Raji (cell line): Measurements from ENCODE around the gene SLC13A1.

Experiments
- POLR2A ChIP-seq: IDR thresholded peaks from 2 replicates; pipeline ENCODE4 v1.6.1; 2011; ENCODE audit warnings: low read depth, low read length, control low read depth; ENCODE audit not compliant: insufficient read depth

The SLC13A1 gene

DNA sequence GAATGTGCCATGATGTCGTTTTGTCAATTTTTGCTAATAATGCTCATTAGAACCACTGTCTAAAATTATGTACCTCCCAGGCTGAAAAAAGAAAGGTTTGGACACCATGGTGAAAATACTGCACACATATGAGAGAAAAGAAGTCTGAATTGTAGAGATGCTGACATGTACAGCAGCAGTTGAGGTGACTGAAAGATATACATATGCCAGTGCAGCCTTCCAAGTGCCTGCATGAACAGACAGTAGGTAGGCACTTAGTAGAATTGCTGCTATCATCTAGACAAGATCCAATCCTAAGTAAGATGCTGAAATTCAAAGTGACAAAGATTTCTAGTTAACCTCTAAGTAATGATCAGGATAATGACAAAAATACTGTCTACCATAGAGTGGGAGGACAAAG, 86.9 kb downstream of the SLC13A1 start:
- no peak for TF ChIP-seq POLR2A

- TF ChIP-seq POLR2A, result no peak
Observed at GRCh38 chr7:123099712-123100111, 100.1 kb downstream of the SLC13A1 start.

DNA sequence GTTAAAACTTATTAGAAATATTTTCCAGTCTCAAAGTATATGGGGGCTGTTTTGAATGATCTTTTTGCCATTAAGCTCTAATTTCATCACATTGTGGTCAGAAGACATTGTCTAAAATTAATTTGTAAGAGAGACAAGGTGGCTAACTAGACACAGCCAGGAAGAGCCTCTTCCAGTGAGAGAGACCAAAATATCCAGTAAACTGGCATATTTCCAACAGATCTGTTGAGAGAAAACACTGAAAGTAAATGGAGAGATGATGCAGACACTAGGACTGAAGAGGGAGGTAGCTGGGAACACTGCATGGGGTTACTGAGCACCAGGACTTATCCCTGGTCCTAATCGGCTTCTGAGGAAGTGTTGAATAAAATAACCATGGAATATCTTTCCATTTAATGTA, 102.8 kb downstream of the SLC13A1 start:
- TF ChIP-seq POLR2A, result no peak

DNA sequence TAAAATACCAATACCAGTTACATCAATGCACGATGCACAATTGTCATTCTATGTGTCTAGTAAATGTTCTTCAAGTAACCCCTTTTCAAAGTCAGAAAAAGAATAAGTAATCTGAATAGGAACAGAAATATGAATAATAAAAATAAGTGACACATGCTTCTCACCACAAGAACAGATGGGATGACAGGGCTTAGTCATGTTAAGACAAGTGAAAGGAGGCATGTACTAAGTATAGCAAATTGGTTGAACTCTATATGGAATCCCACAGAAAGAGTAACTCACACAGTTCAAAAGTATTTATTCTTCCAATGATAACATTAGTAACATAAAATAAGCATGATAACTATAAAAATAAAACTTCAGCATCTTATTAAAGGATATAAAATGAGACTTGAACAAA, 103.3 kb downstream of the SLC13A1 start:
- TF ChIP-seq POLR2A, result no peak

GRCh38 chr7:123090456-123090855, 109.3 kb downstream of the SLC13A1 start:
- TF ChIP-seq POLR2A, result no peak

DNA sequence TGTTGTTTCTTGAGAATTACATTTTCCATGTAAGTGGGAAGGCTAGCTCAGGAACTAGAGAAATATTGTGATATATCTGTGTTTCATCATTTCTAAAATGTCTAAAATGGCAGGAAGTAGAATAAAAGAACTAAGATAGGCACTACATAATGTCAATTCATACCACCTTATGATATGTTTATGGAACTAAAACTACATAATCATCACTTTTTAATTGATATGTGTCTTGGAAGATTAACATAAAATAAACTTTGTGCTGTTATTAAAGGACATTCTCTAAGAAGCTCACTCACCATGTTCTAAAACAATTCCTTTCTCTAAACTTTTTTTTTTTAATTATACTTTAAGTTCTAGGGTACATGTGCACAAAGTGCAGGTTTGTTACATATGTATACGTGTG, 120.7 kb downstream of the SLC13A1 start:
- no peak for TF ChIP-seq POLR2A

- TF ChIP-seq POLR2A, result no peak
Observed at GRCh38 chr7:123075838-123076467, 123.8 kb downstream of the SLC13A1 start.

GRCh38 chr7:123070702-123071286, 129.0 kb downstream of the SLC13A1 start:
- no peak for TF ChIP-seq POLR2A

DNA sequence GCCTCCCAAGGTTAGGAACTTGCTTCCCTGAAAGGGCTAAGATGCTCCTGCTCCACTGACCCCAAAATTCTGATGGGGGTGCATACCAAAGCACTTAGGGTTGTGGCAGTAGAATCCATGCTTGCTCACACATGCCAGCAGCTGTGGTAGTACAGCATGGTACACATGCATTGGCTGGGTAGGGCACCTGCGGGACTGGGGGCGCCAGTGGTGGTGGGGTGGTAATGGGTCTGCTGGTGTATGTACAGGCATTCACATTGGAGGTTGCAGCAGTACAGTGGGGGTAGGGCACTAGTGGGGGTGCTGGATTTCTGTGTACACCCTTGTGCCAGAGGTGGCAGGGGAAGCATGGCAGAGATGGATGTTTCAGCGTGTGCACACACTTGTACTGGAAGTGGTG, 132.0 kb downstream of the SLC13A1 start:
- TF ChIP-seq POLR2A, result no peak
